ENCODE data around the gene SP1. TPM values are rescaled to one million over a fixed set of nuclear protein-coding genes. Genes with fewer than 3 reads are reported as not detected.

Gene SP1
- total RNA-seq, 1 experiment from 2014 or later, result 81.0 TPM

GRCh38 chr12:53332744-53333143, 47.2 kb upstream of the SP1 start:
- BruUV-seq (replicated peaks), result no TSS peak

GRCh38 chr12:53333289-53333688, 46.7 kb upstream of the SP1 start:
- in situ Hi-C loops (cut with HindIII; ENCODE audit: low pct_unique_long_range_greater_than_20kb, low sequenced_read_pairs) (no loop called here), intact Hi-C loops (cut with micrococcal nuclease; ENCODE audit: unreplicated experiment) (no loop called here)
- H3K4me1 ChIP-seq (ENCODE audit: control insufficient read depth, insufficient read depth, low read length), result no peaks in the 10 kb centered on the region
- no peaks in the 10 kb centered on the region for H3K36me3 ChIP-seq (ENCODE audit: control insufficient read depth, insufficient read depth, low read length)
- ATAC-seq, result no peak
- ChIA-PET CTCF (interaction anchor here (0.5 to 0.6 kb wide), 2 partner anchors 12 to 454 kb away, joined by 3 to 4 read pairs; no protein-coding TSS in a partner anchor), POLR2A (no interaction called here)
- TF ChIP-seq CTCF (IDR thresholded peaks at IDR 0.05) (no peak), TCF7L2 (IDR thresholded peaks at IDR 0.05; ENCODE audit: low read depth, low read length) (no peak), REST (IDR thresholded peaks at IDR 0.05; ENCODE audit: insufficient read depth in 1 of 2, low read depth in 2 of 2, low read length in 1 of 2) (no peak), POLR2AphosphoS5 (IDR thresholded peaks at IDR 0.05; ENCODE audit: low read depth, low read length) (no peak), SIN3A (IDR thresholded peaks at IDR 0.05; ENCODE audit: borderline replicate concordance, insufficient read depth, low read depth, low read length) (no peak)
- no peaks in the 10 kb centered on the region for H3K27me3 ChIP-seq (ENCODE audit: control insufficient read depth, insufficient read depth, low read length)
- no peak for DNase-seq (ENCODE audit: low read depth, low spot score)
- H3K9me3 ChIP-seq (ENCODE audit: control insufficient read depth, insufficient read depth, low read depth, low read length), result no peaks in the 10 kb centered on the region
- no peak overlapping the region for H3K27ac ChIP-seq (ENCODE audit: low read length)
- H3K4me3 ChIP-seq (ENCODE audit: low read depth in 2 of 2, low read length in 2 of 2), result no peak overlapping the region
- BruUV-seq (replicated peaks), result no TSS peak

More at GRCh38 chr12:53332744-53333143, 47.2 kb upstream of the SP1 start:
- H3K9me3 ChIP-seq (ENCODE audit: control insufficient read depth, insufficient read depth, low read depth, low read length), result no peaks in the 10 kb centered on the region
- ChIA-PET CTCF (no interaction called here), POLR2A (no interaction called here)
- H3K4me1 ChIP-seq (ENCODE audit: control insufficient read depth, insufficient read depth, low read length), result no peaks in the 10 kb centered on the region
- intact Hi-C loops (cut with micrococcal nuclease; ENCODE audit: unreplicated experiment), result no loop called here
- H3K27ac ChIP-seq (ENCODE audit: low read length), result no peak overlapping the region
- DNase-seq (ENCODE audit: low read depth, low spot score), result no peak
- H3K4me3 ChIP-seq (ENCODE audit: low read depth in 2 of 2, low read length in 2 of 2), result no peak overlapping the region
- H3K36me3 ChIP-seq (ENCODE audit: control insufficient read depth, insufficient read depth, low read length), result no peaks in the 10 kb centered on the region
- no peak for ATAC-seq
- in situ Hi-C loops (cut with HindIII; ENCODE audit: low pct_unique_long_range_greater_than_20kb, low sequenced_read_pairs), result no loop called here
- no peaks in the 10 kb centered on the region for H3K27me3 ChIP-seq (ENCODE audit: control insufficient read depth, insufficient read depth, low read length)
- TF ChIP-seq TCF7L2 (IDR thresholded peaks at IDR 0.05; ENCODE audit: low read depth, low read length) (no peak), REST (IDR thresholded peaks at IDR 0.05; ENCODE audit: insufficient read depth in 1 of 2, low read depth in 2 of 2, low read length in 1 of 2) (no peak), SIN3A (IDR thresholded peaks at IDR 0.05; ENCODE audit: borderline replicate concordance, insufficient read depth, low read depth, low read length) (no peak), POLR2AphosphoS5 (IDR thresholded peaks at IDR 0.05; ENCODE audit: low read depth, low read length) (no peak), CTCF (IDR thresholded peaks at IDR 0.05) (no peak)
